ENCODE data around the gene VAV3. TPM values are rescaled to one million over a fixed set of nuclear protein-coding genes. Genes with fewer than 3 reads are reported as not detected.

Gene VAV3
- total and polyA plus RNA-seq, 2 experiments from 2014 or later: under 0.01 to 0.24 TPM

GRCh38 chr1:107824946-107825345, 140.0 kb downstream of the VAV3 start:
- no peaks in the 10 kb centered on the region for H3K9me3 ChIP-seq (ENCODE audit: low read depth)
- H2AFZ ChIP-seq: no peak overlapping the region
- TF ChIP-seq EZH2 (IDR thresholded peaks at IDR 0.05; ENCODE audit: insufficient read depth, poor library complexity, severe bottlenecking) (no peak), EZH2phosphoT487 (IDR thresholded peaks at IDR 0.05; ENCODE audit: insufficient read depth, low read depth) (no peak)
- no peaks in the 10 kb centered on the region for H3K27me3 ChIP-seq (replicated peaks; ENCODE audit: insufficient read depth)
- no peaks in the 10 kb centered on the region for H4K20me1 ChIP-seq (ENCODE audit: insufficient read depth)
- H3K9me2 ChIP-seq (ENCODE audit: insufficient read depth): no peaks in the 10 kb centered on the region
- H3K79me2 ChIP-seq (ENCODE audit: insufficient read depth): no peaks in the 10 kb centered on the region
- H3K9ac ChIP-seq: no peak overlapping the region
- no peaks in the 10 kb centered on the region for H3F3A ChIP-seq (ENCODE audit: insufficient read depth)
- WGBS, 2 experiments (ENCODE audit: low coverage in 1 of 2, low lambda C conversion rate in 2 of 2, missing lambda C conversion rate in 2 of 2): 33 to 44% methylated on average over 2 of the region's 2 CpGs
- peaks cover 3% of the 10 kb centered on the region; the same call in 1 of the 2 replicates for H3K4me1 ChIP-seq (ENCODE audit: insufficient read depth)
- no peak overlapping the region for H3K27ac ChIP-seq
- no peaks in the 10 kb centered on the region for H3K36me3 ChIP-seq (ENCODE audit: low read depth)
- H3K4me2 ChIP-seq (ENCODE audit: unreplicated experiment): no peak overlapping the region
- no peak overlapping the region for H3K4me3 ChIP-seq
- in situ Hi-C loops (cut with MboI): no loop called here
- DNase-seq: no peak

GRCh38 chr1:107821340-107821739, 143.6 kb downstream of the VAV3 start:
- Histone ChIP-seq H3K4me2 (ENCODE audit: unreplicated experiment) (no peak overlapping the region), H3K9me2 (ENCODE audit: insufficient read depth) (no peaks in the 10 kb centered on the region), H3K9me3 (ENCODE audit: low read depth) (no peaks in the 10 kb centered on the region), H3K4me3 (no peak overlapping the region), H3K36me3 (ENCODE audit: low read depth) (no peaks in the 10 kb centered on the region), H3K27me3 (replicated peaks; ENCODE audit: insufficient read depth) (no peaks in the 10 kb centered on the region; the same call in 1 of the 2 replicates), H3F3A (ENCODE audit: insufficient read depth) (no peaks in the 10 kb centered on the region), H3K79me2 (ENCODE audit: insufficient read depth) (no peaks in the 10 kb centered on the region), H4K20me1 (ENCODE audit: insufficient read depth) (no peaks in the 10 kb centered on the region), H2AFZ (no peak overlapping the region), H3K9ac (no peak overlapping the region), H3K27ac (no peak overlapping the region), H3K4me1 (ENCODE audit: insufficient read depth) (peaks cover 3% of the 10 kb centered on the region; the same call in 1 of the 2 replicates)
- WGBS, 2 experiments (ENCODE audit: low coverage in 1 of 2, low lambda C conversion rate in 2 of 2, missing lambda C conversion rate in 2 of 2): 82 to 83% methylated on average over 4 of the region's 4 CpGs
- no peak for DNase-seq
- in situ Hi-C loops (cut with MboI): no loop called here
- TF ChIP-seq EZH2phosphoT487 (IDR thresholded peaks at IDR 0.05; ENCODE audit: insufficient read depth, low read depth) (no peak), EZH2 (IDR thresholded peaks at IDR 0.05; ENCODE audit: insufficient read depth, poor library complexity, severe bottlenecking) (no peak)

GRCh38 chr1:107820801-107821200, 144.2 kb downstream of the VAV3 start:
- no peak overlapping the region for H2AFZ ChIP-seq
- H3K4me3 ChIP-seq: no peak overlapping the region
- H3K27ac ChIP-seq: no peak overlapping the region
- no peak overlapping the region for H3K9ac ChIP-seq
- no peaks in the 10 kb centered on the region for H4K20me1 ChIP-seq (ENCODE audit: insufficient read depth)
- in situ Hi-C loops (cut with MboI): no loop called here
- no peaks in the 10 kb centered on the region for H3F3A ChIP-seq (ENCODE audit: insufficient read depth)
- no peaks in the 10 kb centered on the region for H3K9me2 ChIP-seq (ENCODE audit: insufficient read depth)
- DNase-seq: peak; percentile 62
- TF ChIP-seq EZH2phosphoT487 (IDR thresholded peaks at IDR 0.05; ENCODE audit: insufficient read depth, low read depth) (no peak), EZH2 (IDR thresholded peaks at IDR 0.05; ENCODE audit: insufficient read depth, poor library complexity, severe bottlenecking) (no peak)
- H3K4me1 ChIP-seq (ENCODE audit: insufficient read depth): peaks cover 3% of the 10 kb centered on the region; the same call in 1 of the 2 replicates
- H3K36me3 ChIP-seq (ENCODE audit: low read depth): no peaks in the 10 kb centered on the region
- no peaks in the 10 kb centered on the region; the same call in 1 of the 2 replicates for H3K27me3 ChIP-seq (replicated peaks; ENCODE audit: insufficient read depth)
- H3K4me2 ChIP-seq (ENCODE audit: unreplicated experiment): no peak overlapping the region
- H3K9me3 ChIP-seq (ENCODE audit: low read depth): no peaks in the 10 kb centered on the region
- no peaks in the 10 kb centered on the region for H3K79me2 ChIP-seq (ENCODE audit: insufficient read depth)

GRCh38 chr1:107817935-107818334, 147.0 kb downstream of the VAV3 start:
- Histone ChIP-seq H3F3A (ENCODE audit: insufficient read depth) (no peaks in the 10 kb centered on the region), H3K36me3 (ENCODE audit: low read depth) (no peaks in the 10 kb centered on the region), H3K4me1 (ENCODE audit: insufficient read depth) (peaks cover 3% of the 10 kb centered on the region; the same call in 1 of the 2 replicates), H4K20me1 (ENCODE audit: insufficient read depth) (no peaks in the 10 kb centered on the region), H3K27me3 (replicated peaks; ENCODE audit: insufficient read depth) (no peaks in the 10 kb centered on the region; the same call in 1 of the 2 replicates), H3K27ac (no peak overlapping the region), H2AFZ (no peak overlapping the region), H3K79me2 (ENCODE audit: insufficient read depth) (no peaks in the 10 kb centered on the region), H3K9ac (no peak overlapping the region), H3K4me2 (ENCODE audit: unreplicated experiment) (no peak overlapping the region), H3K9me3 (ENCODE audit: low read depth) (no peaks in the 10 kb centered on the region), H3K4me3 (no peak overlapping the region), H3K9me2 (ENCODE audit: insufficient read depth) (no peaks in the 10 kb centered on the region)
- WGBS, 2 experiments (ENCODE audit: low coverage in 1 of 2, low lambda C conversion rate in 2 of 2, missing lambda C conversion rate in 2 of 2): 49 to 54% methylated on average over 2 of the region's 2 CpGs
- in situ Hi-C loops (cut with MboI): no loop called here
- no peak for DNase-seq
- no peak for TF ChIP-seq EZH2phosphoT487 (IDR thresholded peaks at IDR 0.05; ENCODE audit: insufficient read depth, low read depth)
- TF ChIP-seq EZH2 (IDR thresholded peaks at IDR 0.05; ENCODE audit: insufficient read depth, poor library complexity, severe bottlenecking): no peak

- Histone ChIP-seq H3K4me2 (ENCODE audit: unreplicated experiment) (no peak overlapping the region), H3K27ac (no peak overlapping the region), H2AFZ (no peak overlapping the region), H3F3A (ENCODE audit: insufficient read depth) (no peaks in the 10 kb centered on the region), H3K9me3 (ENCODE audit: low read depth) (no peaks in the 10 kb centered on the region), H3K36me3 (ENCODE audit: low read depth) (no peaks in the 10 kb centered on the region), H3K9me2 (ENCODE audit: insufficient read depth) (no peaks in the 10 kb centered on the region), H3K4me3 (no peak overlapping the region), H3K4me1 (ENCODE audit: insufficient read depth) (peaks cover 3% of the 10 kb centered on the region; the same call in 1 of the 2 replicates), H3K79me2 (ENCODE audit: insufficient read depth) (no peaks in the 10 kb centered on the region), H3K27me3 (replicated peaks; ENCODE audit: insufficient read depth) (no peaks in the 10 kb centered on the region; the same call in 1 of the 2 replicates), H3K9ac (no peak overlapping the region), H4K20me1 (ENCODE audit: insufficient read depth) (no peaks in the 10 kb centered on the region)
- DNase-seq: no peak
- TF ChIP-seq EZH2phosphoT487 (IDR thresholded peaks at IDR 0.05; ENCODE audit: insufficient read depth, low read depth): no peak
- no peak for TF ChIP-seq EZH2 (IDR thresholded peaks at IDR 0.05; ENCODE audit: insufficient read depth, poor library complexity, severe bottlenecking)
- WGBS, 2 experiments (ENCODE audit: low coverage in 1 of 2, low lambda C conversion rate in 2 of 2, missing lambda C conversion rate in 2 of 2): 81 to 92% methylated on average over 1 of the region's 1 CpG
- in situ Hi-C loops (cut with MboI): no loop called here
Observed at GRCh38 chr1:107817206-107817605, 147.8 kb downstream of the VAV3 start.
